Measurements from ENCODE around the gene GUCY1A1.

GUCY1A1 gene

GRCh38 chr4:155781249-155781831 lies 114.7 kb downstream of the GUCY1A1 start:
- Histone ChIP-seq H3K36me3 (ENCODE audit: control insufficient read depth in 2 of 2, insufficient read depth in 1 of 2, low read length in 2 of 2) (peaks cover 3 to 7% of the 10 kb centered on the region in 2 experiments; a peak in 1 of 3 replicates), H3K9me3 (ENCODE audit: control insufficient read depth, insufficient read depth, low read depth, low read length) (no peaks in the 10 kb centered on the region), H3K4me3 (ENCODE audit: low read depth, low read length) (no peak overlapping the region), H3K27ac (ENCODE audit: extremely low read depth, low read depth, low read length) (no peak overlapping the region), H3K4me1 (ENCODE audit: control insufficient read depth, insufficient read depth, low read length) (no peaks in the 10 kb centered on the region)
- POLR2A ChIA-PET, result no interaction called here
- CTCF ChIA-PET, result interaction anchor here (0.5 to 1.3 kb wide), 2 partner anchors 11 to 122 kb away, joined by 3 to 4 read pairs; no protein-coding TSS in a partner anchor
- TF ChIP-seq, protein P1, sequence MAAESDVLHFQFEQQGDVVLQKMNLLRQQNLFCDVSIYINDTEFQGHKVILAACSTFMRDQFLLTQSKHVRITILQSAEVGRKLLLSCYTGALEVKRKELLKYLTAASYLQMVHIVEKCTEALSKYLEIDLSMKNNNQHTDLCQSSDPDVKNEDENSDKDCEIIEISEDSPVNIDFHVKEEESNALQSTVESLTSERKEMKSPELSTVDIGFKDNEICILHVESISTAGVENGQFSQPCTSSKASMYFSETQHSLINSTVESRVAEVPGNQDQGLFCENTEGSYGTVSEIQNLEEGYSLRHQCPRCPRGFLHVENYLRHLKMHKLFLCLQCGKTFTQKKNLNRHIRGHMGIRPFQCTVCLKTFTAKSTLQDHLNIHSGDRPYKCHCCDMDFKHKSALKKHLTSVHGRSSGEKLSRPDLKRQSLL (tag by site-specific recombination; IDR thresholded peaks at IDR 0.05), result no peak
- no peak for TF ChIP-seq ZNF223 (tag by site-specific recombination; IDR thresholded peaks at IDR 0.05)
- no peak for TF ChIP-seq ZNF140 (tag by site-specific recombination; IDR thresholded peaks at IDR 0.05)
- TF ChIP-seq ZNF26 (tag by site-specific recombination; IDR thresholded peaks at IDR 0.05), result no peak

All from HEK293 (cell line).